T-helper 17 cell (primary cell): ENCODE results near the gene RB1. TPM values are rescaled to one million over a fixed set of nuclear protein-coding genes. Genes with fewer than 3 reads are reported as not detected.

Experiments used
- ATAC-seq: fragments of 150-1000 bp; cut with Tn5 transposase; 2 replicates; pipeline ENCODE4 v1.10.0; 2021; ENCODE audit warnings: mild to moderate bottlenecking, moderate library complexity
- DNase-seq, 3 donors: peaks; one replicate each; pipeline versions ENCODE4 v3.0.0 to v3.0.0-alpha.2; 2020 to 2021
- H3K9me3 ChIP-seq: one replicate; pipeline ENCODE4 v1.7.0; 2013; ENCODE audit warnings: low read length, mild to moderate bottlenecking; ENCODE audit not compliant: control insufficient read depth, poor library complexity, severe bottlenecking
- H3K27ac Mint-ChIP-seq: one replicate; pipeline ENCODE4 v1.8.0; 2022; ENCODE audit warnings: mild to moderate bottlenecking, moderate library complexity, mixed read lengths
- H3K27me3 Mint-ChIP-seq: one replicate; pipeline ENCODE4 v1.8.0; 2022; ENCODE audit warnings: mixed read lengths
- H3K36me3 Mint-ChIP-seq: one replicate; pipeline ENCODE4 v1.8.0; 2022; ENCODE audit warnings: low read depth, mixed read lengths
- H3K4me1 Mint-ChIP-seq: one replicate; pipeline ENCODE4 v1.8.0; 2022; ENCODE audit warnings: mild to moderate bottlenecking, mixed read lengths
- H3K4me3 Mint-ChIP-seq: one replicate; pipeline ENCODE4 v1.8.0; 2022; ENCODE audit warnings: mild to moderate bottlenecking, moderate library complexity, mixed read lengths
- total RNA-seq, 4 donors: library from RNA in 2 of 4; stranded (reverse) in 2 of 4; gene quantifications; one replicate each; pipeline ENCODE4 v1.2.3 and lab custom pipeline; 2022 to 2026

The RB1 gene
- total RNA-seq, 2 donors from 2014 or later = 15.9 to 16.2 TPM

DNA sequence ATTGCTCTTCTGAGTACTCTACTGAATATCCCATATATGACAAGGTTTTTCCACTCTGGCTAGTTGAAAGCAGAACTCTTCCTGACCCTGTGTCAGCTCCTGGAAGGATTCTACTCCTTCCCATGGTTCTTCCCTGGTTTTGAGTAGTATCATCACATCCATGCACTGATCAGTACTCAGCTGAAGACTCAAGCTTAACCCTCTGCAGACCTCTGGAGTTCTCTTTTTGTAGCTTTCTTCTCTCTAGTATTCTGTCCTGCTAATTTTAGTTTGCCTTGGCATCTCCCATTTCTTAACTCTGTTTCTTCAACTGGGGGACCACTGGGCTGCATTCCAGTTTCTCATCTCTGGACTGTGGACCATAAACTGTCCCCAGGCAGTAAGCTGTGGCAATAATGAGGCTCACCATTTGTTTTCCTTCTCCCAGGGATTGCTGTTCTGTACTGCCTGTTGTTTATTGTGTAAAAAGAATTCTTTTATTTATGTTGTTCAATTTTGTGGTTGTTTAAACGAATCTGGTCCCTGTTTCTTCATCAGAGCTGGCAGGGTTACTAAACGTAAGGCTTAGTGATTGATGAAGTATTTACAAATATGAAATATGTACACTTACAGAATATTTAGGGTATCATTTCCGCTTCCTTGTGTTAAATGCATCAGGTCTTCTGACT lies 89.6 kb downstream of the RB1 start:
- no peak overlapping the region for H3K4me3 Mint-ChIP-seq
- H3K27me3 Mint-ChIP-seq = no peaks in the 10 kb centered on the region
- peaks cover 18% of the 10 kb centered on the region for H3K36me3 Mint-ChIP-seq
- no peaks in the 10 kb centered on the region for H3K9me3 ChIP-seq
- DNase-seq = no peak
- ATAC-seq = no peak
- no peak overlapping the region for H3K27ac Mint-ChIP-seq
- H3K4me1 Mint-ChIP-seq = peaks cover 9% of the 10 kb centered on the region

DNA sequence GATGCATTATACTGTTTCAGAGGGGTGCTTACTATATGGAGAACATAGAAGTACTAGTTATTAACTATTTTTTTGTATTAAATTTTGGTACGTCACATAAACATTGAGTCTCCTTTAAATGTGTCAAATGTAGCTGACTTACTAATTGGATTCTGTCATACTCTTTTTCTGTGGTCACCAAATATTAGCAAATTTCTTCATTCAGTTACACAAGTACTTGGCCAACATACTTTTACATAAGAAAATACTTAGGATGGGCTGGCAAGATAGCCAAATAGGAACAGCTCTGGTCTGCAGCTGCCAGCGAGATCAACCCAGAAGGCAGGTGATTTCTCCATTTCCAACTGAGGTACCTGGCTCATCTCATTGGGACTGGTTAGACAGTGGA lies 90.1 kb downstream of the RB1 start:
- DNase-seq (no peak), ATAC-seq (no peak)
- Mint-ChIP-seq H3K36me3 (peaks cover 16% of the 10 kb centered on the region), H3K4me1 (peaks cover 7% of the 10 kb centered on the region), H3K27me3 (no peaks in the 10 kb centered on the region), H3K27ac (no peak overlapping the region), H3K4me3 (no peak overlapping the region)
- H3K9me3 ChIP-seq = no peaks in the 10 kb centered on the region

DNA sequence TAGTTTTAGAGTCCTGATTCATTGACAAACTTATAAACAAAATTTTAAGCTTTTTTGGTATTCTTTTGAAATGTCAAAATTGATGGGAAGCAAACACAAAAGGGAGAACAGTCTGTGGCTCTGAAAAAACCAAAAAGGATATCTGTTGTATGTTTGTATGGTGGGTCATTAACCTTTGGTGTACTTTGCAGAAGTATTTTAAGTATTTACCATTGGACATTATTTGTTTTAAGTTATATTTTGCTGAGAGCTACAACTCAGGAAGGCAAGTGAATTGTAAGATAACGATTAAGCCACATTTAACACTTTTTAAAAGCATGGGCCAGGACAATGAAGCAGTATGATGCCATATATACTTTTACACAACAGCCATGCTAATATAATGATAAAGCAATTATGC lies 94.2 kb downstream of the RB1 start:
- H3K27ac Mint-ChIP-seq = peak overlapping the region; percentile 91
- ATAC-seq (no peak), DNase-seq (no peak)
- H3K36me3 Mint-ChIP-seq = peaks cover 8% of the 10 kb centered on the region
- no peaks in the 10 kb centered on the region for H3K27me3 Mint-ChIP-seq
- no peaks in the 10 kb centered on the region for H3K9me3 ChIP-seq
- no peak overlapping the region for H3K4me3 Mint-ChIP-seq
- H3K4me1 Mint-ChIP-seq = peaks cover 23% of the 10 kb centered on the region

DNA sequence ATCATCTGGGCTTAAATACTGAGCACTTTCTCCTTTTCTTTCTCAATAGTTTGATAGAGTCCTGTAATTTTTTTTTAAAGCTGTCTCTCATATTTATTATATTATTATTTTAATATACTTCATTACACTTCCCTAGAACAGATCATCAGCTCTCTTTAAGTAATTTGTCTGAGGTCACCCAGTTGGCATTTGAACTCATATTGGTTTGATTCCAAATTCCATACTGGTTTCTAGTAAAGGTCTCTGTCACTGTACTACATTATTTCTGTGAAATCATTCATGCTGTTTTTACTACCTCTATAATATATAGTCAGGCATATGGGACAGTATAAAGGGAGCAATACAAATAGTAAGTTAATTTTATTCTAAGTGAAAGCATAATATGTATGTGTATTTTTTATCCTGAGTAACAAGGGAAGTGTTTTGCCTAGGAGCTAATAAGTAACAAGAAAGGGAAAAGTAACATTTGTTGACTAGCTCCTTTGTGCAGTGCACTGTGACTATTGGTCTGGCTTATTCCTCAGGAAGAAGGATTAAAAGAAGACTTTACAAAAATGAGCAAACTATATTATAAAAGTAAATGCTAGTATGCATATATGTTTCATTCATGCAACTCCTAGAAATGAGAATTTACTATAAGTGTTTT lies 95.0 kb downstream of the RB1 start:
- Mint-ChIP-seq H3K4me3 (no peak overlapping the region), H3K27me3 (no peaks in the 10 kb centered on the region), H3K27ac (peak overlapping the region; percentile 91), H3K36me3 (peaks cover 2% of the 10 kb centered on the region), H3K4me1 (peaks cover 28% of the 10 kb centered on the region)
- no peaks in the 10 kb centered on the region for H3K9me3 ChIP-seq
- ATAC-seq (no peak), DNase-seq (no peak)

DNA sequence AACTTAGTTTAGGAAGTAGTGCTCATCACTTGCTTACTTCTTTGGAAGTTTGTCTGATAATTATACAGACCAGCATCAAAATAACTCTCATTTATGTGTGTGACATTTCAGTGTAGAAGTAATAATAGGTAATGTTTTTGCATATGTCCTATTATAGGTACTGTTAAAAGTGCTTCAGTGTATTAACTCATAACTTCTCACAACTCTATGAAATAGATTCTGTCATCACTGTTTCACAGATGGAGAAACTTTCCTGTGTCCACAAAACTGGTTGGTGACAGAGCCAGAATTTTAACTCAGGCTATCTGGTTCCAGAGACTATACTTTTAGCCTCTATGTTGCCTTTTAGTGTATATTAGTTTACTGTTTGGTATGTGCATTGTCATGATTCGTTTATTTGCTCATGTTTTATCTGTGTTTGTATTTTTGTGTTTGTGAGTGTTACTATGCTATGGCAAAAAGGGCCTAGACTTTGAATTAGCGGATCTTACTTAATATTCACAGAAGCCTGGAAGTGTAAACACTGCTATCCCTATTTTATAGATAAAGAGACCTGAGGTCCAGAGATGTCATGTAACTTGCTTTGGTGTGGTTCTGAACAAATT lies 96.6 kb downstream of the RB1 start:
- H3K4me3 Mint-ChIP-seq = no peak overlapping the region
- H3K4me1 Mint-ChIP-seq = peaks cover 37% of the 10 kb centered on the region
- no peaks in the 10 kb centered on the region for H3K9me3 ChIP-seq
- ATAC-seq (no peak), DNase-seq (no peak)
- no peaks in the 10 kb centered on the region for H3K27me3 Mint-ChIP-seq
- H3K36me3 Mint-ChIP-seq = peaks cover 2% of the 10 kb centered on the region
- peak overlapping the region; percentile 91 for H3K27ac Mint-ChIP-seq

DNA sequence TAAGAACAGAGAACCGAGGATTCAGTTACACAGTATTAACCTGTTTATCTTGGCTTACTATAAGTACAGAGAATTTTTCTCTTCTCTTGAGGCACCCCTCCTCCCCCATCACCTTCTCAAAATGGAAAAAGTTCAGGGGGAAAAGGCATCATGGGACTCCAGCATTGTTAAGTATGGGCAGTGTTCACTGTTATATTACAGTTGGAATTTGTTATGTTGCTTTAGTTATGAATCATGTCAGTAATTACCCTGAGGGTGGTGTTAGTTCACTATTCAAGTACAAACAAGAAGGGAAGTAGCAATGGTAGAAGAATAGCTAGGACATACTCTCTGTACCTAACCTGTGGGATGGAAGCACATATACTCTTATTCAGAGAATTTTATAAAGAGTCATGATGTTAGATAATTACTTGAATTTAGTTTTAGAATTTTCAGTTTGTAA lies 97.3 kb downstream of the RB1 start:
- ATAC-seq (peak; percentile 67), DNase-seq (no peak)
- Mint-ChIP-seq H3K4me1 (peaks cover 42% of the 10 kb centered on the region), H3K27ac (peak overlapping the region; percentile 91), H3K4me3 (peak overlapping the region; percentile 77), H3K27me3 (no peaks in the 10 kb centered on the region), H3K36me3 (peaks cover under 1% of the 10 kb centered on the region)
- no peaks in the 10 kb centered on the region for H3K9me3 ChIP-seq

DNA sequence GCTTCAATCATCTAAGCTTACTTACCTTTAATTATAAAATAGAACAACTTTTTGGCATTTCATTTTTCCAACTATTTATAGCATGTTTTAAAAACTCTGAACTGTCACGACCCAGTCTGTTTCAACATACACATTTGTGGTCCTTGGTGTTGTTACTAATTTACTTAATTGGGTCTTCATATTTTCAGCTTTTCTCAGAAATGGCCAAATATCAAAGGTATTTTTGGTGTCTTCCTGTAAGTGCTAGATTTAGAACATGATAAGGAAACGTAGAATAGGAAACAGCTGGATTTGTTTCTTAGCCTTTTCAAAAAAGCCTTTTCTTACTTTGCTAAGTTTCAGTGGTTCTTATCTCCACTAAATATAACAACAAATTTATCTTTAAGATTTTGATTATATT lies 97.9 kb downstream of the RB1 start:
- no peak for DNase-seq
- no peak overlapping the region for H3K27ac Mint-ChIP-seq

DNA sequence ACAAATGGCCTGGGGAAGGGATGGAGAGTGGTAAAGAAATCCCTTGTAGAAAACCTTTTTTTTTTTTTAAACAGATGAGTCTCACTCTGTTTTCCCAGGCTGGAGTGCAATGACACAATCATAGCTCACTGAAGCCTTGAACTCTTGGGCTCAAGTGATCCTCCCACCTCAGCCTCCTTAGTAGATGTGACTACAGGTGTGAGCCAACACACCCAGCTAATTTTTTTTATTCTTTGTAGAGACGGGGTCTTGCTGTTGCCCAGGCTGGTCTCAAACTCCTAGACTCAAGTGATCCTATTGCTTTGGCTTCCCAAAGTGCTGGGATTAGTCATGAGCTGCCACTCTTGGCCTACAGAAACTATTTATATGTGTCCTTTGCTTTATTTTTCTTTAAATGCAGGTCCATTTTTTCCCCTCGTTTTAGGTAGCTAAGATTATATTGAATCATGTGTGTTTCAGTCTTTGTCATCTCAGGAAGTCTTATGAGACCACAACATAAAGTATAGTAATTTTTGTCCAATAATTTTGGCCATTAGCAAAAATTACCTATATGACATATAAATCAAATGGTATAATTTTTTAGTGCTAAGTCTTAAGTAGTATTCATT lies 98.9 kb downstream of the RB1 start:
- Mint-ChIP-seq H3K4me1 (peaks cover 53% of the 10 kb centered on the region), H3K4me3 (no peak overlapping the region), H3K27me3 (no peaks in the 10 kb centered on the region), H3K36me3 (peaks cover 3% of the 10 kb centered on the region), H3K27ac (peak overlapping the region; percentile 94)
- DNase-seq (no peak), ATAC-seq (no peak)
- H3K9me3 ChIP-seq = no peaks in the 10 kb centered on the region

More for the DNA sequence above, 97.9 kb downstream of the RB1 start:
- Mint-ChIP-seq H3K36me3 (peaks cover 3% of the 10 kb centered on the region), H3K27me3 (no peaks in the 10 kb centered on the region), H3K4me3 (no peak overlapping the region), H3K4me1 (peaks cover 47% of the 10 kb centered on the region)
- no peaks in the 10 kb centered on the region for H3K9me3 ChIP-seq
- peak; percentile 13 for ATAC-seq

DNA sequence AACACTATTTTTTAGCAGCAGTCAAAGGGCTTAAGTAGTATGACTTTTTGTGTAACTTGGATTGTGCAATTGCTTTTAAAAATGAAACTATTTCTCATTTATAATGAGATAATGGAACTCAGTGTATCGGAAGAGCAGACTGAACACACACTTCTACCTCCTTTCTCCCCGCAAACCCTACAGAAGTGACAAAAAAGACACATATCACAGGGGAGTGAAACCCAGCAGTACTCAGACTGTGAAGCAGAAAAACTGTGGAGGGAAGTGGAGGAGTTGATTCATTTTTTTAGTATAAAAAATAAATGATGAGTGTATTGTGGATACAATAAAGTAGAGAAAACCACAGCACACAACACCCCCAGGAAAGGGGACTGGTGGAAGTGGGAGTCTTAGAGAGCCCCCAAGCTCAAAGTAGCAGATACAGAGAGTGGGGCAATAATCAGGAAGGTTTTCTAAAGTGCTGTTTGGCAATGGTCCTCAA lies 99.6 kb downstream of the RB1 start:
- Mint-ChIP-seq H3K27me3 (no peaks in the 10 kb centered on the region), H3K36me3 (peaks cover 3% of the 10 kb centered on the region), H3K27ac (peak overlapping the region; percentile 94), H3K4me1 (peaks cover 53% of the 10 kb centered on the region), H3K4me3 (peak overlapping the region; percentile 68)
- ATAC-seq (peak; percentile 63), DNase-seq (no peak)
- no peaks in the 10 kb centered on the region for H3K9me3 ChIP-seq

DNA sequence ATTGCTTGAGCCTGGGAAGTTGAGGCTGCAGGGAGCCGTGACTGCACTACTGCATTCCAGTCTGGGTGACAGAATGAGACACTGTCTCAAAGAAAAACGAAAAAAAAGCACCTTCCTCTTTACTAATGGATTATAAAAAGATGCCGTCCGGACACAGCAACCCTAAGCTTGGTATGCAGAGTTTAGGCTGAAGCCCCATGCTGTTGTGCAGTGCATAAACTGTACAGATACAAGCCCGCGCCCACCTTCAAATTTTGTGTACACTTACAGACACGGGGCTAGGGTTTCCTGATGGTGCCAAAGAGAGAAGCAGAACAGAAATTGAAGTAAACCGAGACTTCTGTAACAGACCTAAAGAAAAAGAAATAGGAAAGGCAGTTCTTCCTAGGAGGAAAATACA lies 100.4 kb downstream of the RB1 start:
- peaks cover 56% of the 10 kb centered on the region for H3K4me1 Mint-ChIP-seq
- peak overlapping the region; percentile 52 for H3K4me3 Mint-ChIP-seq
- DNase-seq (no peak), ATAC-seq (no peak)
- H3K27me3 Mint-ChIP-seq = no peaks in the 10 kb centered on the region
- H3K36me3 Mint-ChIP-seq = peaks cover 3% of the 10 kb centered on the region
- H3K9me3 ChIP-seq = no peaks in the 10 kb centered on the region
- H3K27ac Mint-ChIP-seq = peak overlapping the region; percentile 94

DNA sequence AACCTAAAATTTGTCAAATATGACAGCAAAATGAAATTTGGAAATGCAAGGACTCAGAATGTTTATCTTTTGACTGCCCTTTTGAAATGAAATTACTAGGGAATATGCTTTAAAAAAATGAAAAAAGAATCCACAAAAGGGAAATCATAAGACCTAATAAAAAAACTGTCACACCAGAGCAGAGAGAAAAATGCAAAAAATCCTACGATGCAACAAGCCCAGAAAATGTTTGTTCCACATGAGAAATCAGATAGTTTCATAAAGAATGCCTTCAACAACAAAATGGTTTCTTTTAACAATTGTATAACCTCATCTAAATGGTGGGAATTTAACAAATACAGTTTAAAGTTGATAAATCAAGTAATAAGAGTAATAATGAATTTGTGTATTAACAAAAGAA lies 101.4 kb downstream of the RB1 start:
- no peaks in the 10 kb centered on the region for H3K27me3 Mint-ChIP-seq
- H3K36me3 Mint-ChIP-seq = peaks cover 3% of the 10 kb centered on the region
- DNase-seq (no peak), ATAC-seq (no peak)
- H3K9me3 ChIP-seq = no peaks in the 10 kb centered on the region
- H3K4me1 Mint-ChIP-seq = peaks cover 57% of the 10 kb centered on the region
- H3K4me3 Mint-ChIP-seq = no peak overlapping the region
- peak overlapping the region; percentile 94 for H3K27ac Mint-ChIP-seq

DNA sequence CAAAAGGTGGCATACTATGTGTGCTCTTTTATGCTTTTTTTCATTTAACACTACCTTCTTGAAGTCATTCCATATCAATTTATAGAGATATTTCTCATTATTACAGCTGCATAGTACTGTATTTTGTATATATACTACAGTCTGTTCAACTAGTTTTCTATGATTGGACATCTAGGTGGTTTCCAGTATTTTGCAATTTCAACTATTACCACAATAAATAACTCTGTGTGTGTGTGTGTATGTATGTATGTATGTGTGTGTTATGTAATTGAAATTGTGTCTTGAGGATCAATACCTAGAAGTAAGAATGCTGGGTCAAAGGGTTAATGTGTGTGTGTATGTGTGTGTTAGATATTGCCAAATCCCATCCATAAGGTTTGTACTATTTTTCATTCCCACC lies 102.3 kb downstream of the RB1 start:
- peaks cover 3% of the 10 kb centered on the region for H3K36me3 Mint-ChIP-seq
- H3K4me3 Mint-ChIP-seq = peak overlapping the region; percentile 71
- H3K27ac Mint-ChIP-seq = peak overlapping the region; percentile 94
- ATAC-seq (peak; percentile 54), DNase-seq (no peak)
- peaks cover 52% of the 10 kb centered on the region for H3K4me1 Mint-ChIP-seq
- no peaks in the 10 kb centered on the region for H3K9me3 ChIP-seq
- no peaks in the 10 kb centered on the region for H3K27me3 Mint-ChIP-seq

DNA sequence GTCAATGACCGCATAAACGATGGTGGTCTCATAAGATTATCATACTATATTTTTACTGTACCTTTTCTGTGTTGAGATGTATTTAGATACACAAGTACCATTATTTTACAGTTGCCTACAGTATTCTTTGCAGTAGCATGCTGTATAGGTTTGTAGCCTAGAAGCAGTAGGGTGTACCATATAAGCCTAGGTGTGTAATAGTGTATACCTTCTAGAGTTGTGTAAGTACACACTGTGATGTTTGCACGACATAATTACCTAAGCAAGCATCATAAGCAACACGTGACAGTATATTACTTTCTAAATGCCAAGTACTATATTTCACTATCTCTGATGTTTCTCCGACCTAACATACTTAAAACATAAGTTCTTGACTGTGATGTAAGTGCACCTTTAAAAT lies 106.6 kb downstream of the RB1 start:
- Mint-ChIP-seq H3K36me3 (peaks cover 3% of the 10 kb centered on the region), H3K4me3 (peak overlapping the region; percentile 98), H3K27ac (peak overlapping the region; percentile 96), H3K4me1 (peaks cover 37% of the 10 kb centered on the region), H3K27me3 (no peaks in the 10 kb centered on the region)
- peak; percentile 38 for ATAC-seq
- no peaks in the 10 kb centered on the region for H3K9me3 ChIP-seq
- no peak for DNase-seq
